ENCODE data around the gene ATP5MC2. TPM values are rescaled to one million over a fixed set of nuclear protein-coding genes. Genes with fewer than 3 reads are reported as not detected.
"Not testable (repeated sequence)": the region's sequence is repeated elsewhere in the genome, so short reads cannot be mapped to it uniquely, and the experiment has no call there.

Gene ATP5MC2
- total RNA-seq, 3 donors from 2014 or later (not counting 1 experiment from before 2014, with no cell fraction given), result 180 to 195 (median 184) TPM

DNA sequence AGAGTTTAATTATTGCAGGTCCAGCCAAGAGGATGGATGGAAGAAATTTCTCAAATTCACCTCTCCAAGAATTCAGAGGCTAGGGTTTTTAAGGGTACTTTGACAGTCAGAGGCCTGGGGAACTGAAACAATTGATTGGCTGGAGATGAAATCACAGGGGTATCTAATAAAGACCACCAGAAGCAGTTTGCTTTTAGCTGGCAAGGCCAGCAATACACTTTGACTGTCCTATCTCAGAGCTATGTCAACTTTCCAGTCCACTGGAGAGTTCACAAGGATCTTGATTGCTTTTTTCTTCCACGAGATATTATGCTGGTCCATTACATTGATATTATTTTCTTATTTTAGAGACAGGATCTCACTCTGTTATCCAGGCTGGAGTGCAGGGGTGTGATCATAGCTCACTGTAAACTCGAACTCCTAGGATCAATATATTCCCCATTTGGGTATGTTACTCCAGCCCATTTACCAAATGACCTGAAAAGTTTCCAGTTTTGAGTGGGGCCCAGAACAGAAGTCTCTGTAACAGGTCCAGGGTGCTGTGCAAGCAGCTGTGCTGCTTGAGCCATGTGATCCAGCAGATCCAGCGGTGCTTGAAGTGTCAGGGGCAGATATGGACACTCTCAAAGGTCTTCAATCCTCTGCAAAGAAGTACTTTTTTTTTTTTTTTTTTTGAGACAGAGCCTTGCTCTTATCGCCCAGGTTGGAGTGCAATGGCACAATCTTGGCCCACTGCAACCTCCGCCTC, 32.5 kb downstream of the ATP5MC2 start:
- Mint-ChIP-seq H3K27ac (no peak overlapping the region), H3K36me3 (no peaks in the 10 kb centered on the region), H3K4me3 (no peak overlapping the region), H3K9me3 (no peaks in the 10 kb centered on the region), H3K4me1 (no peaks in the 10 kb centered on the region), H3K27me3 (ENCODE audit: low read depth in 2 of 2) (peaks cover 0 to 8% of the 10 kb centered on the region in 2 donors)
- TF ChIP-seq CTCF (IDR thresholded peaks at IDR 0.05), result no peak
- no peak for DNase-seq
- Histone ChIP-seq H3K27ac (ENCODE audit: low read length) (no peak overlapping the region), H3K36me3 (ENCODE audit: control insufficient read depth, insufficient read depth, low read length) (no peaks in the 10 kb centered on the region), H3K9me3 (ENCODE audit: control insufficient read depth, insufficient read depth, low read length) (no peaks in the 10 kb centered on the region), H3K27me3 (ENCODE audit: control insufficient read depth, insufficient read depth, low read length) (no peaks in the 10 kb centered on the region), H3K4me3 (ENCODE audit: low read length) (no peak overlapping the region), H3K4me1 (ENCODE audit: control insufficient read depth, insufficient read depth, low read length) (no peaks in the 10 kb centered on the region)
- 57% methylated on average over 5 of the region's 5 CpGs for WGBS (ENCODE audit: insufficient coverage)
- intact Hi-C loops (cut with micrococcal nuclease), result no loop called here
- ATAC-seq, result no peak

DNA sequence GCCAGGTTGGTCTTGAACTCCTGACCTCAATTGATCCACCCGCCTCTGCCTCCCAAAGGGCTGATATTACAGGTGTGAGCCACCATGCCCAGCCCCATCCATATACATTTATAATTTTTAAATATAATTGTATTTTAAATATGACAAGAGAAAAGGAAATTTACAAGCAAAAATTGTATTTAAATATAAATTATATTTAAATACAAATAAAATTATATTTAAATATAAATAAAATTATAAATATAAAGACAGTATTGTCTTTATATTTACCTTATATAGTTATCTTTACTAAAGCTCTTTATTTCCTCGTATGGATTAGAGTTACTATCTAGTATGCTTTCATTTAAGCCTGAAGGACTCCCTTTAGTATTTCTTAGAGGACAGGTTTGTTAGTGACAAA, 37.8 kb downstream of the ATP5MC2 start:
- no peaks in the 10 kb centered on the region for H3K9me3 ChIP-seq (ENCODE audit: control insufficient read depth, insufficient read depth, low read length)
- intact Hi-C loops (cut with micrococcal nuclease), result no loop called here
- Mint-ChIP-seq H3K4me1 (no peaks in the 10 kb centered on the region), H3K36me3 (no peaks in the 10 kb centered on the region), H3K4me3 (no peak overlapping the region), H3K9me3 (no peaks in the 10 kb centered on the region), H3K27me3 (ENCODE audit: low read depth in 2 of 2) (peaks cover 0 to 3% of the 10 kb centered on the region in 2 donors), H3K27ac (no peak overlapping the region)
- DNase-seq (no peak), ATAC-seq (no peak)
- H3K27ac ChIP-seq (ENCODE audit: low read length), result no peak overlapping the region
- H3K4me3 ChIP-seq (ENCODE audit: low read length), result no peak overlapping the region
- H3K27me3 ChIP-seq (ENCODE audit: control insufficient read depth, insufficient read depth, low read length), result no peaks in the 10 kb centered on the region
- H3K36me3 ChIP-seq (ENCODE audit: control insufficient read depth, insufficient read depth, low read length), result no peaks in the 10 kb centered on the region
- TF ChIP-seq CTCF (IDR thresholded peaks at IDR 0.05), result no peak
- no peaks in the 10 kb centered on the region for H3K4me1 ChIP-seq (ENCODE audit: control insufficient read depth, insufficient read depth, low read length)
- 83% methylated on average over 1 of the region's 2 CpGs for WGBS (ENCODE audit: insufficient coverage)

GRCh38 chr12:53636641-53637040, 39.2 kb downstream of the ATP5MC2 start:
- Mint-ChIP-seq H3K9me3 (no peaks in the 10 kb centered on the region), H3K4me1 (no peaks in the 10 kb centered on the region), H3K4me3 (no peak overlapping the region), H3K27me3 (ENCODE audit: low read depth in 2 of 2) (peaks cover 0 to 5% of the 10 kb centered on the region in 2 donors), H3K36me3 (no peaks in the 10 kb centered on the region), H3K27ac (no peak overlapping the region)
- Histone ChIP-seq H3K4me1 (ENCODE audit: control insufficient read depth, insufficient read depth, low read length) (no peaks in the 10 kb centered on the region), H3K36me3 (ENCODE audit: control insufficient read depth, insufficient read depth, low read length) (no peaks in the 10 kb centered on the region), H3K9me3 (ENCODE audit: control insufficient read depth, insufficient read depth, low read length) (no peaks in the 10 kb centered on the region), H3K27ac (ENCODE audit: low read length) (no peak overlapping the region), H3K27me3 (ENCODE audit: control insufficient read depth, insufficient read depth, low read length) (no peaks in the 10 kb centered on the region), H3K4me3 (ENCODE audit: low read length) (no peak overlapping the region)
- no CpG with 5 or more reads among the region's 2 CpGs for WGBS (ENCODE audit: insufficient coverage)
- no peak for TF ChIP-seq CTCF (IDR thresholded peaks at IDR 0.05)
- intact Hi-C loops (cut with micrococcal nuclease), result no loop called here
- DNase-seq (no peak), ATAC-seq (no peak)

- ATAC-seq; H3K4me3 ChIP-seq (ENCODE audit: low read length); H3K4me1 ChIP-seq (ENCODE audit: control insufficient read depth, insufficient read depth, low read length); intact Hi-C loops (cut with micrococcal nuclease); H3K9me3 ChIP-seq (ENCODE audit: control insufficient read depth, insufficient read depth, low read length); H3K27ac ChIP-seq (ENCODE audit: low read length); H3K27ac Mint-ChIP-seq; DNase-seq; H3K4me3 Mint-ChIP-seq; H3K27me3 Mint-ChIP-seq (ENCODE audit: low read depth in 2 of 2); H3K36me3 ChIP-seq (ENCODE audit: control insufficient read depth, insufficient read depth, low read length); H3K4me1 Mint-ChIP-seq; H3K9me3 Mint-ChIP-seq; H3K36me3 Mint-ChIP-seq; H3K27me3 ChIP-seq (ENCODE audit: control insufficient read depth, insufficient read depth, low read length): not testable (repeated sequence)
Observed at GRCh38 chr12:53635708-53636107, 40.2 kb downstream of the ATP5MC2 start.

Measured in natural killer cell (primary cell).